Activated naive CD8-positive, alpha-beta T cell treated with anti-CD3 and anti-CD28 coated beads, Interleukin-2, amount 10 ng/mL, durations not matched to agents 7 days and 5 days (primary cell): ENCODE data around the gene INHBE. TPM values are rescaled to one million over a fixed set of nuclear protein-coding genes. Genes with fewer than 3 reads are reported as not detected.
"Not testable (repeated sequence)": the region's sequence is repeated elsewhere in the genome, so short reads cannot be mapped to it uniquely, and the experiment has no call there.

Experiments
- ATAC-seq: fragments of 150-1000 bp; cut with Tn5 transposase; one replicate; pipeline ENCODE4 v1.10.0; 2021; ENCODE audit warnings: low read depth, moderate library complexity
- POLR2A ChIA-PET: fragments of 350-600 bp; sonication (Branson Sonifier 250); formaldehyde crosslinking; loops from one replicate; lab custom pipeline; 2021; ENCODE audit warnings: antibody characterized with exemption; lab: Charles Lee
- DNase-seq: peaks from one replicate; pipeline ENCODE4 v3.0.0; 2021
- H3K27ac Mint-ChIP-seq: one replicate; pipeline ENCODE4 v1.8.0; 2022; ENCODE audit warnings: mild to moderate bottlenecking, mixed read lengths
- H3K27me3 Mint-ChIP-seq: one replicate; pipeline ENCODE4 v1.8.0; 2022; ENCODE audit warnings: mild to moderate bottlenecking, moderate library complexity, mixed read lengths
- H3K36me3 Mint-ChIP-seq: one replicate; pipeline ENCODE4 v1.8.0; 2021; ENCODE audit warnings: mild to moderate bottlenecking, mixed read lengths
- H3K4me1 Mint-ChIP-seq: one replicate; pipeline ENCODE4 v1.8.0; 2021; ENCODE audit warnings: mixed read lengths
- H3K4me3 Mint-ChIP-seq: one replicate; pipeline ENCODE4 v1.8.0; 2022; ENCODE audit warnings: mild to moderate bottlenecking, moderate library complexity, mixed read lengths
- H3K9me3 Mint-ChIP-seq: one replicate; pipeline ENCODE4 v1.8.0; 2021; ENCODE audit warnings: mixed read lengths
- total RNA-seq, 2 experiments: library from RNA; stranded (reverse); gene quantifications; one replicate each; pipeline ENCODE4 v1.2.3, GENCODE V29; 2021

The INHBE gene
- total RNA-seq, 2 experiments from 2014 or later, result not detected

DNA sequence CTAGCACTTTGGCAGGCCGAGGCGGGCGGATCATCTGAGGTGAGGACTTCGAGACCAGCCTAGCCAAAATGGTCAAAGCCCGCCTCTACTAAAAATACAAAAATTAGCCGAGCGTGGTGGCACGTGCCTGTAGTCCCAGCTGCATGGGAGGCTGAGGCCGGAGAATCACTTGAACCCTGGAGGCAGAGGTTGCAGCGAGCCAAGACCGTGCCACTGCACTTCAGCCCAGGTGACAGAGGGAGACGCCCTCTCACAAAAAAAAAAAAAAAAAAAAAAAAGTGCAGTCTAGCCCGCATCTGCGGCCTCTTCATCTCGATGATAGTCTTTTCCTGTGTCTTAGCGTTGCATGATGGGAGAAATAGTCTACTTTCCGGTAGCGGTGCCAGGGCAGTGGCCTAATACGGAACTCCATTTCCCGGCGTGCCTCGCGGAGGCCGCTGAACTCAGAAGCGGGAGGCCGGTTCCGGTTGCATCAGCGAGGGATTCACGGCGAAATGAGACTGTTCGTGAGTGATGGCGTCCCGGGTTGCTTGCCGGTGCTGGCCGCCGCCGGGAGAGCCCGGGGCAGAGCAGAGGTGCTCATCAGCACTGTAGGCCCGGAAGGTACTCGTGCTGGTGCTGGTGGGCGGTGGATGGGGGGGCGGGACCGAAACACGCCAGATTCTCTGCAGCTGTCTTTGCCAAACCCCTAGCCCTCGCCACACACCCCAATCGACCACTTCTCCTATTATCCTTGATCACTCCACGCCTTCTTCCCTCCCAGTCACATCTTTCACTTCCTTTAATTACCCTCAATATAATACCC lies 32.7 kb downstream of the INHBE start, which contains the start of gene MARS1:
MARS1 (plus strand) TSS at position 472 of the 805 bp plus-strand sequence; CDS start at position 495, 23 bp downstream.
- Mint-ChIP-seq H3K36me3 (peaks cover 27% of the 10 kb centered on the region), H3K27me3 (no peaks in the 10 kb centered on the region), H3K4me3 (peak within 1 kb of the TSS; percentile 94), H3K27ac (peak within 1 kb of the TSS; percentile 95), H3K9me3 (no peaks in the 10 kb centered on the region), H3K4me1 (peaks cover 31% of the 10 kb centered on the region)
- POLR2A ChIA-PET, result interaction anchor here (0.7 to 4.3 kb wide), 7 partner anchors 10 to 59 kb away, joined by 3 to 24 read pairs (median 4); partner anchors contain the start of genes DCTN2 and DDIT3
- ATAC-seq (peak; percentile 96), DNase-seq (peak; percentile 87)

DNA sequence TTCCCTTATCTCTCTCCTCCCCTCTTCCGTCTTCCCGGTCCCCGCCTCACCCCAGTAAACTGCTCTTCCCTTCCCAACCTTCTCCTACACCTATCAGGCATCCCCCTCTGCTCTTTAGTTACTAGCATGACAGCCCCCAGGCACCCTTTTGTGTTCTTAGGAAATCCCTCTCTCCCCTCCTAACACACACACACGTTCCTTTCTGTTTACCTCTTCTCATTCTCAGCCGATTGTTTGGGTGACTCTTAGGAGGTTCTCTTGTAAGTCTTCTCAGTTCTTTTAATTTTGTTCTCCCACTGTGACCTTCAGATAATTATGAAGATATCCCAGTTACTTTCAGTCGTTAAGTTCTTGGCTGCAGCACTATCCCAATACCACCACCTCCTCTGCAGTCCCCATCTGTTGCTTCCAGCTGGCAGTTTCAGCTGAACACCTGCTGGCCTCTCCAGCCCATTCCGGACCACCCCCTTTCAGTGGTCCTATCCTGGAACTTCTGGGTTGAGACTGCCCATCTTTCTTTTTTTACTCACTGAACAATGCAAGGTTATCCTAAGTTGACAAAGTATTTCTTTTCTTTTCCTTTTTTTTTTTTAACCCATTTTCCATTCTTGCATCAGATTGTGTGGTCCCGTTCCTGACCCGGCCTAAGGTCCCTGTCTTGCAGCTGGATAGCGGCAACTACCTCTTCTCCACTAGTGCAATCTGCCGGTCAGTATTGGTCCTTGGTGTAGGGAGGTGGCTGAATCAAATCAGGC lies 33.5 kb downstream of the INHBE start:
- Mint-ChIP-seq H3K4me3 (peak overlapping the region; percentile 94), H3K36me3 (peaks cover 29% of the 10 kb centered on the region), H3K27ac (peak overlapping the region; percentile 95), H3K4me1 (peaks cover 29% of the 10 kb centered on the region), H3K27me3 (no peaks in the 10 kb centered on the region), H3K9me3 (no peaks in the 10 kb centered on the region)
- ATAC-seq (no peak), DNase-seq (no peak)
- POLR2A ChIA-PET, result interaction anchor here (0.7 to 4.3 kb wide), 7 partner anchors 8 to 58 kb away, joined by 3 to 24 read pairs (median 4); partner anchors contain the start of genes DCTN2 and DDIT3

DNA sequence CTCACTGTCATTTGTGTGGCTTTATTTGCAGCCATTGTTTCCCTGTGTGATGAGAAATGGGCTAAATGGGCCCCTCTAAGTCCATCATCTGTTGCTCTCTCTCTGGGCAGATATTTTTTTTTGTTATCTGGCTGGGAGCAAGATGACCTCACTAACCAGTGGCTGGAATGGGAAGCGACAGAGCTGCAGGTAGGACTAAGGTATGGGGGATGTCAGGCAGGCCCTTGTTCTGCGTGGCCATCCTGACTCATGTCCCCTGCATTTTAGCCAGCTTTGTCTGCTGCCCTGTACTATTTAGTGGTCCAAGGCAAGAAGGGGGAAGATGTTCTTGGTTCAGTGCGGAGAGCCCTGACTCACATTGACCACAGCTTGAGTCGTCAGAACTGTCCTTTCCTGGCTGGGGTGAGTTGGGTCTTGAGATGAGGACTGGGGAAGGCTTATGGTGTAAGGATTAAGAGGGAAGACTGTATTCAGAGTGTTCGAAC lies 34.1 kb downstream of the INHBE start:
- H3K36me3 Mint-ChIP-seq, result peaks cover 32% of the 10 kb centered on the region

GRCh38 chr12:57490126-57490525 lies 35.0 kb downstream of the INHBE start:
- Mint-ChIP-seq H3K4me1 (peaks cover 29% of the 10 kb centered on the region), H3K9me3 (no peaks in the 10 kb centered on the region), H3K4me3 (no peak overlapping the region), H3K36me3 (peaks cover 34% of the 10 kb centered on the region), H3K27ac (peak overlapping the region; percentile 25), H3K27me3 (no peaks in the 10 kb centered on the region)
- POLR2A ChIA-PET, result interaction anchor here (1.0 to 4.3 kb wide), 3 partner anchors 10 to 56 kb away, joined by 4 to 24 read pairs (median 6); partner anchors contain the start of genes DCTN2 and DDIT3
- ATAC-seq, result no peak
- no peak for DNase-seq

More for the DNA sequence above, 34.1 kb downstream of the INHBE start:
- Mint-ChIP-seq H3K27ac (peak overlapping the region; percentile 95), H3K4me1 (peaks cover 29% of the 10 kb centered on the region), H3K9me3 (no peaks in the 10 kb centered on the region), H3K27me3 (no peaks in the 10 kb centered on the region), H3K4me3 (peak overlapping the region; percentile 94)
- ATAC-seq (no peak), DNase-seq (no peak)
- POLR2A ChIA-PET, result interaction anchor here (0.7 to 4.3 kb wide), 5 partner anchors 9 to 57 kb away, joined by 3 to 24 read pairs (median 6); partner anchors contain the start of genes DCTN2 and DDIT3

DNA sequence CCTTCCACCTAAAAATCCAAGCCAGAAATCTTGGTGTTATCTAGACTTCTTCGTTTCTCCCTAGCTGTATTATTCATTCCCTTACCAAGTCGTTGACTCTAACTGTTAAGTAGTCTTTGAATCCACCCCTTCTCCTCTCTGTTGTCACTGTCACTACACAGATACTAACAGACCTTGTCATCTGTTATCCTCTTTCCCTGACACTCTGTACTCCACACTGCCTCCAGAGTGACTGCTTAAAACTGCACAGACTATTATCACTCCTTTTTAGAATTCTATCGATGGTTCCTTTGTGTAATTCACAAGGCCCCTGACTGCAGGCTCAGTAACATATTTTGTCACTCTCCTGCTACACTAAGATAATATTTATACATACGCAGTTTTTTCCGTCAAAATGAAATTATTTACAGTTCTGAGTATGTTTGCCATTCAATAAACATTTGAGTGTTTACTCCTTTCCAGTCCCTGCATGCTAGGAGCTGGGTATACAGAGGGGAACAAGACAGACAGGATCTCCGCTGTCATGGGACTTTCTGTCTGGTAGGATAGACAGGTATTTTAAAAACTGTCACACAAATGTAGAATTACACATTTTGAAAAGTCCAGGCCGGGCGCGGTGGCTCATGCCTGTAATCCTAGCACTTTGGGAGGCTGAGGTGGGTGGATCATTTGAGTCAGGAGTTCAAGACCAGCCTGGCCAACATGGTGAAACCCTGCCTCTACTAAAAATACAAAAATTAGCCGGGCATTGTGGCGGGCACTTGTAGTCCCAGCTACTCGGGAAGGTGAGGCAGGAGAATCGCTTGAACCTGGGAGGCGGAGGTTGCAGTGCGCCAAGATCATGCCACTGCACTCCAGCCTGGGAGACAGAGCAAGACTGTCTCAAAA lies 36.5 kb downstream of the INHBE start:
- DNase-seq, result no peak
- no peak for ATAC-seq
- Mint-ChIP-seq H3K27ac (peak overlapping the region; percentile 45), H3K36me3 (peaks cover 36% of the 10 kb centered on the region), H3K27me3 (no peaks in the 10 kb centered on the region), H3K4me1 (peaks cover 31% of the 10 kb centered on the region), H3K4me3 (no peak overlapping the region), H3K9me3 (no peaks in the 10 kb centered on the region)
- POLR2A ChIA-PET, result interaction anchor here (0.7 to 4.3 kb wide), 4 partner anchors 12 to 37 kb away, joined by 3 to 24 read pairs (median 4); partner anchors contain the start of genes ARHGAP9 and DDIT3

DNA sequence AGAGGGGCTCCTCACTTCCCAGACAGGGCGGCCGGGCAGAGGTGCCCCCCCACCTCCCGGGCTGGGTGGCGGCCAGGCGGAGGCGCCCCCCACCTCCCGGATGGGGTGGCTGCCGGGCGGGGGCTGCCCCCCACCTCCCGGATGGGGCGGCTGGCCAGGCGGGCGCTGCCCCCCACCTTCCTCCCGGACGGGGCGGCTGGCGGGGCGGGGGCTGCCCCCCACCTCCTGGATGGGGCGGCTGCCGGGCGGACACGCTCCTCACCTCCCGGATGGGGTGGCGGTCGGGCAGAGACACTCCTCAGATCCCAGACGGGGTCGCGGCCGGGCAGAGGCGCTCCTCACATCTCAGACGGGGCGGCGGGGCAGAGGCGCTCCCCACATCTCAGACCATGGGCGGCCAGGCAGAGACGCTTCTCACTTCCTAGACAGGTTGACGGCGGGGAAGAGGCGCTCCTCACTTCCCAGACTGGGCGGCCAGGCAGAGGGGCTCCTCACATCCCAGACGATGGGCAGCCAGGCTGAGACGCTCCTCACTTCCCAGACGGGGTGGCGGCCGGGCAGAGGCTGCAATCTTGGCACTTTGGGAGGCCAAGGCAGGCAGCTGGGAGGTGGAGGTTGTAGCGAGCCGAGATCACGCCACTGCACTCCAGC lies 40.1 kb downstream of the INHBE start:
- Mint-ChIP-seq H3K36me3 (peaks cover 50% of the 10 kb centered on the region), H3K4me1 (peaks cover 22% of the 10 kb centered on the region)
- ATAC-seq, DNase-seq, H3K9me3 Mint-ChIP-seq, H3K27ac Mint-ChIP-seq, H3K27me3 Mint-ChIP-seq, H3K4me3 Mint-ChIP-seq: not testable (repeated sequence)
- POLR2A ChIA-PET, result interaction anchor here (1.2 kb wide), 1 partner anchor 124 kb away, joined by 4 read pairs; no protein-coding TSS in a partner anchor

GRCh38 chr12:57496822-57497221 lies 41.7 kb downstream of the INHBE start:
- POLR2A ChIA-PET, result interaction anchor here (0.6 to 1.4 kb wide), 6 partner anchors 8 to 40 kb away, joined by 3 to 4 read pairs (median 3); no protein-coding TSS in a partner anchor

DNA sequence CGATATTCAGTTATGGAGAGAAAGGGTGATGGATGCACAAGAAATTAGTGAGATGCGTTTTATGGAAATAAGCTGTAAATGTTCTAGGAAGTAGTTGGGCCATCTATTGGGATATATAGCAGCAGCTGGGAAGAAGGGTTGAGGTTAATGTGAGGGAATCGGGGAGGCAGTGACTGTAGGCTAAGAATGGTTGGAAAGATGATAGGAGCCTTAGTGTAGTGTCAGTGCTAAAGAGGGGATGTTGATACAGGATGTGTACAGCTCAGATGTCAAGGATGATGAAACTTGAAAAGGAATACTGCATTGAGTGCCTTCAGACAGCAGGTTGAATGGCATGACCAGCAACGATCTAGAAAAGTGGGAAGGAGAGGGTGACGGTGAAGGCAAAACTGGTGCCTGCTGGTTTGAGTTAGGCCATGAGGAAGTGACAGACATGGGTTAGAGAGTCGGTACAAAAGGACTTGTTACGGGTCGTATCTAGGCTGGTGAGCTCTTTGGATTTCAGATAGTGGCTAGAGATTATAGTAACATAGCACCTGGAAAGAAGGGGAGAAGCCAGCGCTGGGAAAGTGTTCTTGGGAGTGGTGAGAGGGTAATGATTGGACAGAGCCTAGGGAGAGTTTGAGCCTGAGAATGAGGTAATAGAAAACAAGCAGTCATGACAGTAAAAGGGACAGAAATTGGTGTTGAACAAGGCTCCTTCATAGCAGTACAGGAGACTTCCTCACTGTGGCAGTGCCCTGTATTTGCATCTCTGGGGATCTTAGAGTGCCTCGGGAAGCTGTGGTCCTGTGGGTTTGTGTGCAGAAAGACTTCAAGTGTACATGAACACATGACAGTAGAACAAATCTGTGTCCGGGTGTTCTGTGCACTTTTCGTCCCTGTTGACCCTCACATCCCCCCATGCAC lies 42.4 kb downstream of the INHBE start:
- Mint-ChIP-seq H3K27ac (peak overlapping the region; percentile 47), H3K9me3 (peaks cover 5% of the 10 kb centered on the region), H3K36me3 (peaks cover 61% of the 10 kb centered on the region), H3K4me3 (no peak overlapping the region), H3K27me3 (no peaks in the 10 kb centered on the region), H3K4me1 (peaks cover 18% of the 10 kb centered on the region)
- POLR2A ChIA-PET, result interaction anchor here (0.6 to 1.4 kb wide), 5 partner anchors 9 to 32 kb away, joined by 3 to 4 read pairs (median 3); no protein-coding TSS in a partner anchor
- ATAC-seq, result no peak
- DNase-seq, result no peak

More at GRCh38 chr12:57496822-57497221, 41.7 kb downstream of the INHBE start:
- Mint-ChIP-seq H3K9me3 (peaks cover 5% of the 10 kb centered on the region), H3K27ac (no peak overlapping the region), H3K4me1 (peaks cover 18% of the 10 kb centered on the region), H3K4me3 (no peak overlapping the region), H3K36me3 (peaks cover 57% of the 10 kb centered on the region), H3K27me3 (no peaks in the 10 kb centered on the region)
- ATAC-seq, result no peak
- no peak for DNase-seq

- H3K4me3 Mint-ChIP-seq, result no peak overlapping the region
- no peak for DNase-seq
- peaks cover 5% of the 10 kb centered on the region for H3K9me3 Mint-ChIP-seq
- no peak overlapping the region for H3K27ac Mint-ChIP-seq
- peaks cover 13% of the 10 kb centered on the region for H3K4me1 Mint-ChIP-seq
- POLR2A ChIA-PET, result no interaction called here
- no peak for ATAC-seq
- peaks cover 59% of the 10 kb centered on the region for H3K36me3 Mint-ChIP-seq
- no peaks in the 10 kb centered on the region for H3K27me3 Mint-ChIP-seq
These were observed 43.0 kb downstream of the INHBE start for GRCh38 chr12:57498132-57498502.

DNA sequence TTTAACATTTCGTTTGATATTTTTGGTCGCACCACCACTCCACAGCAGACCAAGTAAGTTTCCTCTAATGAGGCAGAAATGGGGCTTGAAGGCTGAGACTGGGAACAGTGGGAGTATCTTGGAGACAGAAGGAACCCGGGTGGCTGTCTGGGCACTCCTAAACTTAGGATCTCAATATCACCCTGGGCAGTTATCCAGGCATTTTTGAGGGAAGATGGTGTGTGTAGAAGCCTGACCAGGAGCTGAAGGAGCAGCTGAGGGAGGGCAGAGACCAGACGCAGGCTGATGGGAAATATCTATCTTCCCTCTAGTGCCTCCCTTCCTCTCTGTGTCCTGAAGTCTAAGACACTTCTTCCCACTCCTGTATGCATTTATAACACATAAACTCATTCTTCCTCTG lies 43.5 kb downstream of the INHBE start:
- no peaks in the 10 kb centered on the region for H3K27me3 Mint-ChIP-seq
- DNase-seq, result no peak
- POLR2A ChIA-PET, result interaction anchor here (0.7 kb wide), 1 partner anchor 29 kb away, joined by 5 read pairs; no protein-coding TSS in a partner anchor
- no peak overlapping the region for H3K27ac Mint-ChIP-seq
- peaks cover 13% of the 10 kb centered on the region for H3K4me1 Mint-ChIP-seq
- no peak overlapping the region for H3K4me3 Mint-ChIP-seq
- ATAC-seq, result no peak
- peaks cover 60% of the 10 kb centered on the region for H3K36me3 Mint-ChIP-seq
- H3K9me3 Mint-ChIP-seq, result peaks cover 5% of the 10 kb centered on the region

DNA sequence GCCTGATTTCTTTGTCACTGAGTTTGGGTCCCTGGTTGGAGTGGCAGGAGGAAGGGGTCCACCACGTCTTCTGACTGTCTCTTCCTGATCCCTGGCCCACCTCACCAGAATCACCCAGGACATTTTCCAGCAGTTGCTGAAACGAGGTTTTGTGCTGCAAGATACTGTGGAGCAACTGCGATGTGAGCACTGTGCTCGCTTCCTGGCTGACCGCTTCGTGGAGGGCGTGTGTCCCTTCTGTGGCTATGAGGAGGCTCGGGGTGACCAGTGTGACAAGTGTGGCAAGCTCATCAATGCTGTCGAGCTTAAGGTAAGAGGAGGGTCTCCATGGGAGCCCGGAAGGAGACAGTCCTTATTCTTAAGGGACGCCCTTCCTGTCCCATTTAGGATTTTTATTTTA lies 45.1 kb downstream of the INHBE start:
- Mint-ChIP-seq H3K27ac (no peak overlapping the region), H3K9me3 (peaks cover 5% of the 10 kb centered on the region), H3K27me3 (no peaks in the 10 kb centered on the region), H3K4me1 (peaks cover 13% of the 10 kb centered on the region), H3K36me3 (peaks cover 64% of the 10 kb centered on the region), H3K4me3 (no peak overlapping the region)
- ATAC-seq (no peak), DNase-seq (no peak)
- POLR2A ChIA-PET, result interaction anchor here (0.9 kb wide), 1 partner anchor 12 kb away, joined by 4 read pairs; no protein-coding TSS in a partner anchor
